WTC11 (cell line): ENCODE measurements around the gene EIF4G2. TPM values are rescaled to one million over a fixed set of nuclear protein-coding genes. Genes with fewer than 3 reads are reported as not detected.

Experiments used
- ATAC-seq: fragments of 200-7000 bp; cut with Tn5 transposase; 2 replicates; pipeline ENCODE4 v1.10.0; 2021; ENCODE audit warnings: mild to moderate bottlenecking, moderate library complexity
- CTCF ChIA-PET: fragments of 300-600 bp; sonication (Branson Sonifier 250); formaldehyde crosslinking; loops from one replicate; lab custom pipeline; 2021; ENCODE audit warnings: antibody characterized with exemption; lab: Charles Lee
- POLR2A ChIA-PET: fragments of 350-600 bp; sonication (Branson Sonifier 250); formaldehyde crosslinking; loops from one replicate; lab custom pipeline; 2021; ENCODE audit warnings: antibody characterized with exemption; lab: Charles Lee
- DNase-seq: peaks from one replicate; pipeline ENCODE4 v3.0.0; 2021; ENCODE audit warnings: low spot score
- H3K27ac Mint-ChIP-seq: 2 replicates; pipeline ENCODE4 v1.8.0; 2021; ENCODE audit warnings: mixed read lengths
- H3K27me3 Mint-ChIP-seq: 2 replicates; pipeline ENCODE4 v1.8.0; 2021; ENCODE audit warnings: low read depth, mild to moderate bottlenecking, moderate library complexity, mixed read lengths
- H3K36me3 Mint-ChIP-seq: 2 replicates; pipeline ENCODE4 v1.8.0; 2021; ENCODE audit warnings: mixed read lengths
- H3K4me1 Mint-ChIP-seq: 2 replicates; pipeline ENCODE4 v1.8.0; 2022; ENCODE audit warnings: mixed read lengths
- H3K4me3 Mint-ChIP-seq: 2 replicates; pipeline ENCODE4 v1.8.0; 2021; ENCODE audit warnings: mild to moderate bottlenecking, moderate library complexity, mixed read lengths
- H3K9me3 Mint-ChIP-seq: 2 replicates; pipeline ENCODE4 v1.8.0; 2021; ENCODE audit warnings: mixed read lengths
- ATF2 ChIP-seq: sonication (generic); formaldehyde crosslinking; IDR thresholded peaks from 2 replicates; pipeline ENCODE4 v1.8.1; 2022; ENCODE audit warnings: low read depth, missing genetic modification reagents, borderline replicate concordance
- ATF3 ChIP-seq: sonication (generic); formaldehyde crosslinking; conservative IDR thresholded peaks from 2 replicates; pipeline ENCODE4 v1.8.1; 2022; ENCODE audit warnings: mild to moderate bottlenecking, missing genetic modification reagents
- CBFB ChIP-seq: sonication (generic); formaldehyde crosslinking; IDR thresholded peaks from 2 replicates; pipeline ENCODE4 v1.8.1; 2022; ENCODE audit warnings: mild to moderate bottlenecking, low read depth, missing genetic modification reagents
- CREB1 ChIP-seq: sonication (generic); formaldehyde crosslinking; IDR thresholded peaks from 2 replicates; pipeline ENCODE4 v1.8.0; 2023; ENCODE audit warnings: mild to moderate bottlenecking, missing genetic modification reagents
- ERG ChIP-seq: fragments of 250-450 bp; sonication (Bioruptor Pico); IDR thresholded peaks from 2 replicates; pipeline ENCODE4 v1.8.0; 2021; ENCODE audit warnings: mild to moderate bottlenecking
- ETV6 ChIP-seq: sonication (generic); formaldehyde crosslinking; IDR thresholded peaks from 2 replicates; pipeline ENCODE4 v1.8.1; 2022; ENCODE audit warnings: mild to moderate bottlenecking, missing genetic modification reagents
- FOXJ3 ChIP-seq: sonication (generic); formaldehyde crosslinking; IDR thresholded peaks from 2 replicates; pipeline ENCODE4 v1.9.0; 2021; ENCODE audit warnings: missing genetic modification reagents, mild to moderate bottlenecking, borderline replicate concordance
- FOXP4 ChIP-seq: sonication (generic); formaldehyde crosslinking; IDR thresholded peaks from 2 replicates; pipeline ENCODE4 v1.8.0; 2022; ENCODE audit warnings: mild to moderate bottlenecking, missing genetic modification reagents
- IRF2 ChIP-seq: sonication (generic); formaldehyde crosslinking; IDR thresholded peaks from 2 replicates; pipeline ENCODE4 v1.8.0; 2022; ENCODE audit warnings: low read depth, missing genetic modification reagents, borderline replicate concordance
- JAZF1 ChIP-seq: fragments of 250-450 bp; sonication (Bioruptor Pico); IDR thresholded peaks from 2 replicates; pipeline ENCODE4 v1.9.0; 2021; ENCODE audit warnings: moderate library complexity, mild to moderate bottlenecking, inconsistent platforms
- OVOL2 ChIP-seq: fragments of 250-450 bp; sonication (Bioruptor Pico); IDR thresholded peaks from 2 replicates; pipeline ENCODE4 v1.9.0; 2021; ENCODE audit warnings: mild to moderate bottlenecking, borderline replicate concordance
- SMAD4 ChIP-seq: sonication (generic); formaldehyde crosslinking; IDR thresholded peaks from 2 replicates; pipeline ENCODE4 v1.8.0; 2022; ENCODE audit warnings: mild to moderate bottlenecking, missing genetic modification reagents
- SOX15 ChIP-seq: fragments of 250-450 bp; sonication (Bioruptor Pico); IDR thresholded peaks from 2 replicates; pipeline ENCODE4 v1.9.0; 2021; ENCODE audit warnings: mild to moderate bottlenecking
- SP1 ChIP-seq: sonication (generic); formaldehyde crosslinking; conservative IDR thresholded peaks from 2 replicates; pipeline ENCODE4 v1.8.1; 2022; ENCODE audit warnings: missing genetic modification reagents
- TEAD4 ChIP-seq: sonication (generic); formaldehyde crosslinking; IDR thresholded peaks from 2 replicates; pipeline ENCODE4 v1.8.0; 2022; ENCODE audit warnings: mild to moderate bottlenecking, missing genetic modification reagents
- USF2 ChIP-seq: sonication (generic); formaldehyde crosslinking; IDR thresholded peaks from 2 replicates; pipeline ENCODE4 v1.8.1; 2023; ENCODE audit warnings: mild to moderate bottlenecking, missing genetic modification reagents, moderate library complexity
- ZMAT4 ChIP-seq: fragments of 250-450 bp; sonication (Bioruptor Pico); IDR thresholded peaks from 2 replicates; pipeline ENCODE4 v1.9.0; 2021; ENCODE audit warnings: mild to moderate bottlenecking
- ZNF121 ChIP-seq: sonication (generic); formaldehyde crosslinking; IDR thresholded peaks from 2 replicates; pipeline ENCODE4 v1.8.0; 2023; ENCODE audit warnings: missing genetic modification reagents
- ZNF425 ChIP-seq: fragments of 250-450 bp; sonication (Bioruptor Pico); conservative IDR thresholded peaks from 2 replicates; pipeline ENCODE4 v1.9.0; 2021; ENCODE audit warnings: mild to moderate bottlenecking
- total RNA-seq: library from RNA; stranded (reverse); gene quantifications from 3 replicates; pipeline ENCODE4 v1.2.3, GENCODE V29; 2021

EIF4G2 gene
- total RNA-seq, 1 experiment from 2014 or later, result 906 TPM

- TF ChIP-seq FOXP4 (CRISPR knock-in tag) (no peak), JAZF1 (CRISPR knock-in tag) (no peak), ZMAT4 (CRISPR knock-in tag) (no peak)
These were observed 49.8 kb downstream of the EIF4G2 start (continued) for GRCh38 chr11:10758957-10759356.

- Mint-ChIP-seq H3K27ac (no peak overlapping the region), H3K27me3 (no peaks in the 10 kb centered on the region), H3K4me3 (peak overlapping the region; percentile 94), H3K36me3 (peaks cover 22% of the 10 kb centered on the region), H3K4me1 (peaks cover 4% of the 10 kb centered on the region), H3K9me3 (no peaks in the 10 kb centered on the region)
- DNase-seq (no peak), ATAC-seq (no peak)
- ChIA-PET CTCF (no interaction called here), POLR2A (no interaction called here)
- TF ChIP-seq CREB1 (CRISPR knock-in tag) (no peak), OVOL2 (CRISPR knock-in tag) (no peak)
These were observed 56.2 kb downstream of the EIF4G2 start for GRCh38 chr11:10752486-10752885.

- H3K4me1 Mint-ChIP-seq, result peaks cover 4% of the 10 kb centered on the region
- no peaks in the 10 kb centered on the region for H3K9me3 Mint-ChIP-seq
- DNase-seq (no peak), ATAC-seq (no peak)
- ChIA-PET POLR2A (no interaction called here), CTCF (no interaction called here)
- peak overlapping the region; percentile 94 for H3K4me3 Mint-ChIP-seq
- no peaks in the 10 kb centered on the region for H3K27me3 Mint-ChIP-seq
- TF ChIP-seq CBFB (CRISPR knock-in tag) (no peak), CREB1 (CRISPR knock-in tag) (no peak), ERG (no peak), USF2 (CRISPR knock-in tag) (no peak), ATF2 (CRISPR knock-in tag) (no peak), SOX15 (CRISPR knock-in tag) (no peak), FOXJ3 (CRISPR knock-in tag) (no peak), TEAD4 (CRISPR knock-in tag) (no peak), ZNF121 (CRISPR knock-in tag) (no peak), ATF3 (CRISPR knock-in tag) (no peak), SP1 (CRISPR knock-in tag) (no peak), ZNF425 (CRISPR knock-in tag) (no peak), SMAD4 (CRISPR knock-in tag) (no peak), ETV6 (CRISPR knock-in tag) (no peak), IRF2 (CRISPR knock-in tag) (no peak)
- H3K27ac Mint-ChIP-seq, result no peak overlapping the region
- peaks cover 19% of the 10 kb centered on the region for H3K36me3 Mint-ChIP-seq
These were observed 56.7 kb downstream of the EIF4G2 start for GRCh38 chr11:10752061-10752460.
